ENCODE measurements around the gene AKR1A1.
"Not testable (repeated sequence)": the region's sequence is repeated elsewhere in the genome, so short reads cannot be mapped to it uniquely, and the experiment has no call there.

Gene AKR1A1

DNA sequence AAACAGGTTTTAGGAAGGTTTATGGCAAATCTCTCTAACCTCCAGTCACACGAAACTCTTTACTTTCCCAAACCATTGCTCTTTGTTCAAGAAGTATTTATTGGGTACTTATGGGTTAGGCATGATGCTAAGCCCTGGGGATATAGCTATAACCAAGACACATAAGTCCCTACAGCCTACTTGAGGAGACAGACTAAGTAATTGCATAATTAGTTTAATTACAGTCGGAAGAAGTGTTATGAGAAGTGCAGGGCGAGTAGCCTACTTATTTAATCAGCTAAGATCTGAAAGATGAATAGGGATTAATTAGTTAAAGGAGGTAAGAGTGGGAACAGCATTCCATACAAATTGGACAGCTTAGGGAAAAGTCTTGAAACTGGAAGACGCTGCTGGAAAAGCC is 20.0 kb downstream of the AKR1A1 start:
- DNase-seq (ENCODE audit: low read depth), result no peak

DNA sequence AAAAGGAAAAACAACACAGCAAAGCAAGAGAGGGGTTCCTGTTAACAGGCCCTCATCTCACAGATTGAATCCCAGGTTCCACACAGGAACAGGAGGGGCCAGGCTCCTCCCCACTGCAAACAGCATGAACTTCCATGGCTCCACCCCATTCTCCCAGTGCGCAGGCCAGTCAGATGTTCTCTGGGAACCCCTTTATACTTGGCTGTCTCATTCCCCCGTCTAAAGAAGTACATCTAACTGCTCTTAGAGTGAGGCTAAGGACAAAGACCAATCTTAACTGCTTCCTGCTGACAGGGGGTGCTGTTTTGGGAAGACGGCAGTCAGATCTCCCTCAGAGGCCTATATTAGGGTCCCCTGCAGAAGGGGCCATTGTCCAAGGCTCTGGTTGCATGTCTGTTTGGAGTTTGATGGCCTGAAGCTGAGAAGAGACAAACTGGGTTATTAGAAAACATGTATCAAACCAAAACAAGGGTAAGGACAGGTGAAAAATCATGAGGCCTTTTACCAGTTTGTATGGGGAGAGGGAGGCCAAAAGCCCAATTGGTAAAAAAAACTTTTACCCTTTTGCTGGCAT is 22.7 kb downstream of the AKR1A1 start:
- no peak for DNase-seq (ENCODE audit: low read depth)

DNA sequence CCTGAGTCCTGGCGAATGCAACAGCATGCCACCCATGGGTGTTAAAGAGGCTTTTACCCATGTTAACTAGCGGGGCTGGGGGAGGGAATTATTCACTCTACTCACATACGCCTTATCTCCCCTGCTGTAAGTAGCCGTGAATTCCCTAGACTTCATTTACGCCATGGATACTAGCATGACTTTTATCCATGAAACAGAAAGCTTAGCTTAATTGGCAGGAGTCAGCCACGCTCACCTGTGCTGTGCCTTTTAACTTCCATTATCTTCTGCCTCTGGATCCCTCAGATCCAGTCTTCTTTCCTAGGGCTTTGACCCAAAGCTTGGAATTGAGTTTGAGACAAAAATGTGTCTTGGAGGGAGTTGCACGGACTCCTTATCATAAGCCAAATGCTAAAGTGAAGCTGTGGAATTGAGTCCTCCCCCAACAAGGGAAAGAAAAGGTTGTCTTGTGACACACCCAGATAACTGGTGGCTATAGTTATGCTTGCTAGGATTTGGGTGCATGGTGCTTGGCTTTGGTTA is 23.5 kb downstream of the AKR1A1 start:
- no peak for DNase-seq (ENCODE audit: low read depth)

DNA sequence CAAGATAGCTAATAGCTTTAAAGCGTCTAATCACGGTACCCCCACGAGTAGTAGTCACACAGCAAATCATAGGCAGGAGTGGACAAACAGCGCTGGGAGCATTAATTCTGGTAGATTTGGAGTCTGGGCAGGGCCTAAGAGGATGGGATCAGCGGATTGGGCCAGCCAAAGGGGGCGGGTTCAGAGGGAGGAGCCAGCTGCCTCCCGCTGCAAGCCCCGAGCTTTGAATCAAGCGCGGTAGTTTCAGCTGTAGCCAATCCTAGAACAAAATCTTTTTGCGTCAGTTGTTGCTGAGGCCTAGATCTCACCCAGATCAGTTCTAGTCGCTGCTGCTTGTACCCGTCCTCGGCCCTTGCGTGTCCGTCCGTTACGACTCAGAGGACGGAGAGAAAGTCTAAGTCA is 32.6 kb downstream of the AKR1A1 start:
- DNase-seq (ENCODE audit: low read depth), result peak; percentile 93

DNA sequence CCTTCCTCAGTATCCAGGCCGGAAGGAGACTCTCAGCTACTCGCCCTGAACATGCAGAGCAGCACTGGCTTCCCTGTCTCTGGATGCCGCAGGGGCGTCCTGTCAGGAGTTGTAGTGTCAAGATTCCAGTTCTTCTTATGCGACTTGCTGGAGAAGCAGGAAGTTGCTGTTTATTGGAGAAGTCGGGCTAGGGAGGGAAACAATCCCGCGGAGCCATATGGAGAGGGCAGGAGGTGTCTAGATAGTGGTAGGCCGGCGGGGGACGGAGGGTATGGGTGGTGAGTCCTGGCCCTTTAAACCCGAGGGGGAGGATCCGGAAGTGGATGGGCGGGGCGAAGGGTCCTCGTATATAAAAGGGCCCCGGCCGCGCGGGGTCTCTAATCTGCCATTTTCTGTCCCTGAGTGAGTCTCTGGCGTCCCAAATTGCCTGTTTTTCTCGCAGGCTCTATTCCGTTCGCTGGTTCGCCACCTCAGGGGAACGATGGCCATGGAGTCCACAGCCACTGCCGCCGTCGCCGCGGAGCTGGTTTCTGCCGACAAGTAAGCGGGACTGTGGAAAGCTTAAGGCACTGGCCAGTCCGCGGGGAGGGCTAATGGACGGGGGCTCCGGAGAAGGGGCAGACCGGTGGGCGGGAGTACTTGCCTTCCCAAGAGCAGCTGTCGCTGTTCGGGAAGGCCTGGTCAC is 33.2 kb downstream of the AKR1A1 start, which contains the start of gene NASP:
NASP (plus strand) TSS at position 376 of the 685 bp plus-strand sequence; CDS start at position 482, 106 bp downstream.
- no peak for DNase-seq (ENCODE audit: low read depth)

DNA sequence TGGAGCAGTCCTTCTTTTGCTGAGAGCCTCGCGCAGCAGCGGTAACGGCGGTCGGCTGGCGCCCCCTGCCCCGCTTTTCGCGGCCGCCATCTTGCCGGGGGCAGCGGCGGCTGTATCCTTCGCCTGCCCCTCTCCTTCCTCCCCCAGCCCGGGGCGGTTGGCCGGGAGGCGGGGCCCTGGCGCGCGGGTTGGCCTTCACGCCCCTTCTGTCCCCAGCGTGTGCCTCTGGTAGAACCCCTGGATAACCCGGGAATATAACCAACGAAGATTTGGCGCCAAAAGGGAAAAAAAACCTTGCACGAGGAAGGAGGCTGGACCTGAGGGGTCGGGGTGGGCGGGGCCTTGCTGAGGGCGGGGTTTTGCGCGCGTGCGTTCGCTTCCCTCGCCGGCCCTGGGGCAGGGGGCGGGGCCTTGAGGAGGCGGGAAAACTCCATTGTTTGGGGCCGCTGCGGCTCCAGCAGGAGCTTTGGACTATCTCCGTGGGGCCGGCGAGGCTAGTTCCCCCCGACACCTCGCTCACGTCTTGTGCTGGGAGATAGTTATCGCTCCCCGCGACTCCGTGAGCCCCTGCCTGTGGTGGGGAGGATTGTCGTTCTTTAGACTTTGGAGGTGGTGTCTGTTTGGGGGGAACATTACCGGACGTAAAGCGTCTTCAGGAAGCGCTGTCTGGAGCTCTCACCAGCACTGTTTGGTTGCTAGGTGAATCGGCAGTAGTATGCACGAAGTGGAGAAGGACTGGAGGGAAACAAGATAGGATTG is 33.9 kb downstream of the AKR1A1 start:
- no peak for DNase-seq (ENCODE audit: low read depth)

DNA sequence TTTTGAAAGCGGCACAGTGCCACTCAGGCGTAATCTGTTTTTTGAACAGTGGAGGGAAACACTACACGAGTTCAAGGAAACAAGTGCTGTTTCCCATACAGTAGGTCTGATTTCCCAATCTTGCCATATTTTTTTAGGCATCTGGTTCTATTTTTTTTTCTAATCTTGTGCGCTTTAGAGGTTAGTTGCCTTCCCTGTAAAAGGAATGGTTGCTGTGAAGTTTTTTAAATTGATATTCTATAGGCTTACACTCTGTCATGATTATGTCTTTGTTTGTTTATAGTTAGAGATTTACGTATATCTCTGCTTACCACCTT is 34.4 kb downstream of the AKR1A1 start:
- no peak for DNase-seq (ENCODE audit: low read depth)

DNA sequence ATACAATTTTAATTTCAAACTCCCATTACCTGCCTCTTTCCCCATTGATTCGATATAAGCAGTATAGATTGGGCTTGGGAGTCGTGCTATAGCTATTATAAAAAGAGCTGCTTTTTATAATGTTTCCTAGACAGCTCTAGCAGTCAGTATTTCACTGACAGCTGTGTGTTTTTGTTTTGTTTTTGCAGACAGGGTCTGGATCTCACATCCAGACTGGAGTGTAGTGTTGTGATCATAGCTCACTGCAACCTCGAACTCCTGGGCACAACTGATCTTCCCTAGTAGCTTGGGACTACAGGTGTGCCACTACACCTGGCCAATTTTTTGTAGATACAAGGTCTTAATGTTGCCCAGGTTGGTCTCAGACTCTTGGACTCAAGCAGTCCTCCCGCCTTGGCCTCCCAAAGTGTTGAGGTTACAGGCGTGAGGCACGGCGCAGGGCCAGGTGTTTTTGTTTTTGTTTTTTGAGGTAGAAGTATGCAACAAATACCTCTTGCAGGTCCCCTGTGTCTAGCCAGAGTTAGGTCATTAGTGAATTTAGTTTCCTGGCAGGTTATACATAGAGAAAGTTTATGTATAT is 35.0 kb downstream of the AKR1A1 start:
- DNase-seq (ENCODE audit: low read depth), result no peak

DNA sequence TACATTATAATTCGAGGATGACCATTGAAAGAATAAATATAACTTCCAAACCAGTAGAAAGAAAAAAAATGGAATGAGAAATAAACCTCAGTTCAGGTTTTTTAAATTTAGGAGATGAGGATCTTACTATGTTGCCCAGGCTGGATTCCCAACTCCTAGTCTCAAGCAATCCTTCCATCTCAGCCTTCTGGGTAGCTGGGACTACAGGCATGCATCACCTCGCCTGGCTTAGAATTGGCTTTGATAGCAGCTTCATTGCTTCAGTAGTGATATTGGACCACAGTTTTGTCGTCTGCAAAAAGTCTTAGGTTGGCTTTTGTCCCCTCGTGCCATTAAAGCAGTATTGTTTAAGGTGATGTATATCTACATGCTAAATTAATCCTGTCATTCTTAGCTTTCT is 36.1 kb downstream of the AKR1A1 start:
- no peak for DNase-seq (ENCODE audit: low read depth)

DNA sequence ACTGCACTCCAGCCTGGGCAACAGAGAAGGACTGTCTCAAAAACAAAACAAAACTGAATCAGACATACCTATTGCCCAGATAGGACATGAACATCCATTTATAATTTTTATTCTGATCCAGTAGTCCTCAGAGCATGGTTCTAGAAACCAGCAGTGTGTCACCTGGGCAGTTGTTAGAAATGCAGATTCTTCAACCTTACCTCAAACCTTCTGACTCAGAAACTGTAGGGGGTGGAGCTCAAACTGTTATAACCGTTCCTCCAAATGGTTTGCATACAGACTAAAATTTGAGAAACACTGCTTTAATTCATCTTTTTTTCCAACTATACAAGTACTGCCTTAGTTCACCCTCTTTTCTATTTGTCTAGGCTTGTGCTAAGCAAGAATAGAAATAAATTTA is 39.2 kb downstream of the AKR1A1 start:
- DNase-seq (ENCODE audit: low read depth), result no peak

DNA sequence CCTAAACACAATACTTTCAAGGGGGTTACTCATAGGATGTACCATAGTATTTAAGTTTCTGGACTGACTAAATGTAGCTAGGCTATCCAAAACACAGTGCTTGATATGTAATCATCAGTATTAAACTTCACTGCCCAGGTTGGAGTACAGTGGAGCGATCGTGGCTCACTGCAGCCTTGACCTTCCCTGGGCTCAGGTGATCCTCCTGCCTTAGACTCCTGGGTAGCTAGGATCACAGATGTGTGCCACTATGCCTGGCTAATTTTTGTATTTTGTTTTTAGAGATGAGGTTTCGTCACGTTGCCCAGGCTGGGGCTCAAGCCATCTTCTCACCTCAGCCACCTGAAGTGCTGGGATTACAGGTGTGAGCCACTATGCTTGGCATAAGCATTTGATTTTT is 43.8 kb downstream of the AKR1A1 start:
- DNase-seq (ENCODE audit: low read depth), result no peak

DNA sequence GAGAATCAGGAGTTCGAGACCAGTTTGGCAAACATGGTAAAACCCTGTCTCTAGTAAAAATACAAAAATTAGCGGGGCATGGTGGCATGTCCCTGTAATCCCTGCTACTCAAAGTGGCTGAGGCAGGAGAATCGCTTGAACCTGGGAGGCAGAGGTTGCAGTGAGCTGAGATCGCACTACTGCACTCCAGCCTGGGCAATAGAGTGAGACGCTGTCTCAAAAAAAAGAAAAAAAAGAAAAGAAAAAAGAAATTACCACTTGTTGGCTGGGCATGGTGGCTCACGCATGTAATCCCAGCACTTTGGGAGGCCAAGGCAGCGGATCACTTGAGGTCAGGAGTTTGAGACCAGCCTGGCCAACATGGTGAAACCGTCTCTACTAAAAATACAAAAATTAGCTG is 46.1 kb downstream of the AKR1A1 start:
- DNase-seq (ENCODE audit: low read depth), result not testable (repeated sequence)

DNA sequence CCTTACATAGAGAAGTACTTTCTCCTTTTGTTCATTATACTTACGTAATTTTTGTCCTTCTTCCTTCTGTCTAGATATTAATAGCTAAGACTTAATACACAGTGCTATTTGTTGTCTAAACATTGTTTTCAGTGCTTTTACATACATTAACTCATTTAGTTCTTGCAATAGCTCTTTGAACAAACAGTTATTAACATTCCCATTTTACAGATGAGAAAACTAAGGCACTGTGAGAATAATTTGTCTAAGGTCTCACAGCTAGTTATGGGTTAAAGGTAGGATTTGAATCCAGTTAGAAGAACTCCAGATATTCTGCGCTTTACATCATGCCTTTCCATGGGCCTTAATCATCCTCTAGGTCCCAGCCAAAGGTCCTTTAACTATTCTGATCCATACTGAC is 53.6 kb downstream of the AKR1A1 start:
- DNase-seq (ENCODE audit: low read depth), result no peak

DNA sequence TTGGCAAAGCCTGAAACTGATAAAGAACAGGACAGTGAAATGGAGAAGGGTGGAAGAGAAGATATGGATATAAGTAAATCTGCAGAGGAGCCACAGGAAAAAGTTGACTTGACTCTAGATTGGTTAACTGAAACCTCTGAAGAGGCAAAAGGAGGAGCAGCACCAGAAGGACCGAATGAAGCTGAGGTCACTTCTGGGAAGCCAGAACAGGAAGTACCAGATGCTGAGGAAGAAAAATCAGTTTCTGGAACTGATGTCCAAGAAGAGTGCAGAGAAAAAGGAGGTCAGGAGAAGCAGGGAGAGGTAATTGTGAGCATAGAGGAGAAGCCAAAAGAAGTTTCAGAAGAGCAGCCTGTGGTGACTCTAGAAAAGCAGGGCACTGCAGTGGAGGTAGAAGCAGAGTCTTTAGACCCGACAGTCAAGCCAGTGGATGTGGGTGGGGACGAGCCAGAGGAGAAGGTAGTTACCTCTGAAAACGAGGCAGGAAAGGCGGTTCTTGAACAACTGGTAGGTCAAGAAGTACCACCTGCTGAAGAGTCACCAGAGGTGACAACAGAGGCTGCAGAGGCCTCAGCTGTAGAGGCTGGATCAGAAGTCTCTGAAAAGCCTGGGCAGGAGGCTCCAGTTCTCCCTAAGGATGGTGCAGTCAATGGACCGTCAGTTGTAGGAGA is 56.9 kb downstream of the AKR1A1 start:
- DNase-seq (ENCODE audit: low read depth), result no peak

DNA sequence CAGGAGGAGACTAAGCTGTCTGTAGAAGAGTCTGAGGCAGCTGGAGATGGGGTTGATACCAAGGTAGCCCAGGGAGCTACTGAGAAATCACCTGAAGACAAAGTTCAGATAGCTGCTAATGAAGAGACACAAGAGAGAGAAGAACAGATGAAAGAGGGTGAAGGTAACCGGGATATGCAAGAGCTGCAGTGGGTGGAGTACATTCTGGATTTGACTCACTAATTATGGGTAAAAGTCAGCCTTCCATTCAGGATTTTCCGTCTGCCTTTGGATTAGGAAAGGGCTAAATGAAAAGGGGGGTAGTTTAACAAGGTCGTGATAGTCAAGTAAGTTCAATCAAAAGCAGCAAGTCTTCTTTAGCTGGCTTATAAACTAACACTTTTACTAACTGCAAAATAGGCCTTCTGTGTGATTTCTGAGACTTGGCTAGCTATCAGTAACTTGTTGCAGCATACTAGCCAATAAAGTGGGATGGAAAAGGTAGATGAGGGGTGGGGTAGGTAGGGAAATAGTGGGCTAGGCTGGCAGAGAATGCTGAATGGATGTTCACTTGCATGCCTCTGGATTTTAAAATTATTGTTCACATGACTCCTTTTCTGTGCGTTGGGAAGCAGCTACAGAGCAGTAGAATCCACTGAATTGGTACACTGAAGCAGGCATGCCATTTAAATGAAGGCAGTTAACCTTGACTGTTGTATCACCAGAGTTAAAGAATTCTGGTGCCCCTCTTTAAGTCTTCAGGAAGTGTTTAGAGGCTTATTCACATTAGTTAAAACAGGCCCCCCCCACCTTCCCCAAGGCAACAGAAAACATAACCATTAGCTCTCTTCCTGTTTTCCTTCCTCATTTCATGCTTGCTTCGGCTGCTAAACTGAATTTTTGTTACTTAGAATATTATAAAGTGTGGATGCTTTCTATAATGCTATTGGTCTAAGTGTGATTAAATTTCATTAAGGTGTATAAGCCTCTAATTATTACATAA is 57.8 kb downstream of the AKR1A1 start:
- no peak for DNase-seq (ENCODE audit: low read depth)

DNA sequence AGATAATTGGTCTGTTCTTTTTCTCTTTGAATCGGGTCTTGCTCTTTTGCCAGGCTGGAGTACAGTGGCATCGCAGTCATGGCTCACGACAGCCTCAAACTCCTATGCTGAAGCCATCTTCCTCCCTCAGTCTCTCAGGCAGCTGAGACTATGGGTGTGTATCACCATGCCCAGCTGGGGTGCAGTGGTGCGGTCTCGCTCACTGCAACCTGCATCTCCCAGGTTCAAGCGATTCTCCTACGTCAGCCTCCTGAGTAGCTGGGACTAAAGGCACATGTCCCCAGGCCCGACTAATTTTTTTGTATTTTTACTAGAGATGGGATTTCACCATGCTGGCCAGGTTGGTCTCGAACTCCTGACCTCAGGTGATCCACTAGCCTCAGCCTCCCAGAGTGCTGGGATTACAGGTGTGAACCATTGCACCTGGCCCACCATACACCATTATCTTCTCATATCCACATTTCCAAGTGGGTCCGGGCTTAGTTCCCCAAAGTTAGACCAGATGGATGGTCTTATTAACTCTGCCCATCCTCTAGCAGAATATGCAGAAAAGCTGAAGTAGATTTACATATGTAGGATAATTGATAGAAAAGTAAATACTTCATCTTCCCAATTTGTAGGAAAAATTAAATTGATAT is 60.1 kb downstream of the AKR1A1 start:
- DNase-seq (ENCODE audit: low read depth), result no peak

DNA sequence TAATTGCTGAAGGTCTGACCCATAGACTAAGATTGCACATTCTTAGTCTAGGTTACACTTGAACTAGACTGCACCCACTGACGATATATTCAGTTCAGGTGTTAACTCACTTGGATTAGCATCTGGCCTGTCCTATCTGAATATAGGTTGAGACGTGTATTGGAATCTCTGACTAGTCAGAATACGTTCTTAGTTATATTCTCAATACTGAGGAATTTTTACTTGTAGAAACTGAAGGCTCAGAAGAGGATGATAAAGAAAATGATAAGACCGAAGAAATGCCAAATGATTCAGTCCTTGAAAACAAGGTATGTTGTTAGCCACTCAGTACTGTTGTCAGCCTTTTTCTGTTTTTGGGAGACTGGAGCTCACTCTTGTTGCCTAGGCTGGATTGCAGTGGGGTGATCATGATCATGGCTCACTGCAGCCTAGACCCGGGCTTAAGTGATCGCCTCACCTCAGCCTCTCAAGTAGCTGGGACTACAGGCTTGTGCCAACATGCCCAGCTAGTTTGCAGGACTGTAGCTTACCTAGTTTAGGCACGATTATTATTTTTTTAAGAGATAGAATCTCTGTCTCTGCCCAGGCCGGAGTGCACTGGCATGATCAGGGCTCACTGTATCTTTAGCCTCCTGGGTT is 62.4 kb downstream of the AKR1A1 start:
- DNase-seq (ENCODE audit: low read depth), result no peak

DNA sequence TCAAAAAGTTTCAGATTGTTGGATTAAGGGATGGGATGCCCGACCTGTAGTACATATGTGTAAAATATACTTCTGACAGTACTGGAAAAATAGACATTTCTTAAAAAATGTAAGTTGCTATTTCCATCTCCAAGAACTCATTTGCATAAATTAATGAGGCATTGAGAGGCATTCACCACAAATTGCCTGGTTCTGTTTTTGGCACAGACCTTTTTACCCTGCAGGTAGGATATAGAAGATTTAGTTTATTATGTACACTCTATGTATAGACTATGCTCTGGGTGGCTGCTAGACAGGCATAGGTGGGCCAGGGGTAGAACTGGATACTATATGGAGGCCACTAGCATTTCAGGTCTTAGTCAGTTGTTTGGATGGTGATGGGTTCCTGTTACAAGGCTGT is 65.3 kb downstream of the AKR1A1 start:
- DNase-seq (ENCODE audit: low read depth), result no peak

DNA sequence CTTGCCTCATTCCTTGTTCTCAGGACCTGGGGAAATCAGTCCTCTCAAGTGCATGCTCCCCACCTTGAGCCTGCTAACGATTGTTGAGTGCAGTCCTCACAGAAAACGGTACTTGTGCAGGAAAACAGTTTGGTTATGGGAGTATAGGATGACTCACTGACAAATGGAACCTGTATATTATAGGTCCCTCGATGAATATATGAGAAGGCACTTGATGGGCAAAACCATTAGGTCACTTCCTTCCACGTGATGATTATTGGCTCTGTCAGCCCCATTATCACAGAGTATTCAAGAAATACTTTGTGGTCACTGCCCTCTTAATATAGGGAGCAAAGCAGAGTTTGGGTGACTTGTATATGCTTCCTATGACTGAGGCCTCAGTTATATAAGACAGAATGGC is 67.0 kb downstream of the AKR1A1 start:
- no peak for DNase-seq (ENCODE audit: low read depth)

All from non-pigmented ciliary epithelial cell (primary cell).